Cardiac muscle cell (in vitro differentiated cells and primary cell): ENCODE results near the gene RIMS4. TPM values are rescaled to one million over a fixed set of nuclear protein-coding genes. Genes with fewer than 3 reads are reported as not detected.

Experiments used
- DNase-seq, 2 donors: peaks; one replicate each; pipeline versions ENCODE4 v3.0.0 to v3.0.0-alpha.2; 2010 to 2017; ENCODE audit warnings: low read depth in 1 of 2, low spot score in 1 of 2
- H3K27ac ChIP-seq: fragments of 200-600 bp; sonication (generic); 2 replicates; pipeline ENCODE4 v1.5.1; 2016
- H3K27me3 ChIP-seq: fragments of 200-600 bp; sonication (generic); 2 replicates; pipeline ENCODE4 v1.6.0; 2016; ENCODE audit warnings: control low read depth
- H3K36me3 ChIP-seq: fragments of 200-600 bp; sonication (generic); 2 replicates; pipeline ENCODE4 v1.5.1; 2016; ENCODE audit warnings: control low read depth
- H3K4me1 ChIP-seq: fragments of 200-600 bp; sonication (generic); 2 replicates; pipeline ENCODE4 v1.8.1; 2017; ENCODE audit warnings: low read depth, mild to moderate bottlenecking, mixed run types
- H3K4me3 ChIP-seq: fragments of 200-600 bp; sonication (generic); 2 replicates; pipeline ENCODE4 v1.5.1; 2016; ENCODE audit warnings: mild to moderate bottlenecking
- H3K9me3 ChIP-seq: fragments of 200-600 bp; sonication (generic); 2 replicates; pipeline ENCODE4 v1.5.1; 2017; ENCODE audit warnings: low read depth, mild to moderate bottlenecking, control low read depth
- polyA plus RNA-seq: library from polyadenylated mRNA; unstranded; fragments of >200 nt; fragmentation: Nextera tagmentation; extraction: Ambion mirVana; gene quantifications from 2 replicates; pipeline ENCODE4 v1.2.1, GENCODE V29; 2016
- total RNA-seq: library from RNA; depleted of rRNA; stranded (reverse); fragments of >200 nt; gene quantifications from 2 replicates; pipeline ENCODE4 v1.2.3, GENCODE V29; 2016
- TF ChIP-seq, protein P1 (sequence below): IDR thresholded peaks from 2 replicates; pipeline ENCODE4 v1.5.1; 2012; ENCODE audit warnings: low read depth, mild to moderate bottlenecking, low read length

The RIMS4 gene
- total and polyA plus RNA-seq, 2 experiments from 2014 or later = 3.6 to 4.3 TPM

DNA sequence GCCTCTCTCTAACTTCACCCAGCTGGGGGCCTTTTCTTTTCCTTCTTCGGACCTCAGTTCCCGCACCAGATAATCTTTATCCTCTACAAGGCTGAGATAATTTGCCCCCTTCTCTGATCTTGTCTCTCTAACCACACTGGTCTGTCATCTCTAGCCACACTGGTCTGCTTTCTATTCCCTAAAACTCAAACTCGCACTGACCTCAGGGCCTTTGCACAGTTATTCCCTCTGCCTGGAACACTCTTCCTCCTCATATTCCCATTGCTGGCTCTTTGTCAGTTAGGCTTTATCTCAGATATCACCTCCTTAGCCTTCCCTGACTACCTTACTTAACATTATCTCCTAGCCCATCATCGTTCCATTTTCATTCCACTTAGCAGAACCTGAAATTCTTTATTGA lies 7.6 kb downstream of the RIMS4 start:
- Histone ChIP-seq H3K27ac (no peak overlapping the region), H3K36me3 (no peaks in the 10 kb centered on the region), H3K27me3 (peaks cover 7% of the 10 kb centered on the region), H3K4me1 (peaks cover 19% of the 10 kb centered on the region), H3K4me3 (no peak overlapping the region), H3K9me3 (no peaks in the 10 kb centered on the region)
- TF ChIP-seq, protein P1, sequence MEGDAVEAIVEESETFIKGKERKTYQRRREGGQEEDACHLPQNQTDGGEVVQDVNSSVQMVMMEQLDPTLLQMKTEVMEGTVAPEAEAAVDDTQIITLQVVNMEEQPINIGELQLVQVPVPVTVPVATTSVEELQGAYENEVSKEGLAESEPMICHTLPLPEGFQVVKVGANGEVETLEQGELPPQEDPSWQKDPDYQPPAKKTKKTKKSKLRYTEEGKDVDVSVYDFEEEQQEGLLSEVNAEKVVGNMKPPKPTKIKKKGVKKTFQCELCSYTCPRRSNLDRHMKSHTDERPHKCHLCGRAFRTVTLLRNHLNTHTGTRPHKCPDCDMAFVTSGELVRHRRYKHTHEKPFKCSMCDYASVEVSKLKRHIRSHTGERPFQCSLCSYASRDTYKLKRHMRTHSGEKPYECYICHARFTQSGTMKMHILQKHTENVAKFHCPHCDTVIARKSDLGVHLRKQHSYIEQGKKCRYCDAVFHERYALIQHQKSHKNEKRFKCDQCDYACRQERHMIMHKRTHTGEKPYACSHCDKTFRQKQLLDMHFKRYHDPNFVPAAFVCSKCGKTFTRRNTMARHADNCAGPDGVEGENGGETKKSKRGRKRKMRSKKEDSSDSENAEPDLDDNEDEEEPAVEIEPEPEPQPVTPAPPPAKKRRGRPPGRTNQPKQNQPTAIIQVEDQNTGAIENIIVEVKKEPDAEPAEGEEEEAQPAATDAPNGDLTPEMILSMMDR = no peak
- no peak for DNase-seq

GRCh38 chr20:44800391-44801046 lies 9.8 kb downstream of the RIMS4 start:
- TF ChIP-seq, protein P1 = peak; percentile 38
- Histone ChIP-seq H3K36me3 (no peaks in the 10 kb centered on the region), H3K4me3 (no peak overlapping the region), H3K27me3 (no peaks in the 10 kb centered on the region), H3K27ac (no peak overlapping the region), H3K4me1 (peaks cover 9% of the 10 kb centered on the region), H3K9me3 (no peaks in the 10 kb centered on the region)
- no peak for DNase-seq

GRCh38 chr20:44799691-44800090 lies 10.7 kb downstream of the RIMS4 start:
- no peaks in the 10 kb centered on the region for H3K36me3 ChIP-seq
- H3K27me3 ChIP-seq = no peaks in the 10 kb centered on the region
- peaks cover 7% of the 10 kb centered on the region for H3K4me1 ChIP-seq
- H3K9me3 ChIP-seq = no peaks in the 10 kb centered on the region
- TF ChIP-seq, protein P1 = no peak
- H3K27ac ChIP-seq = no peak overlapping the region
- H3K4me3 ChIP-seq = no peak overlapping the region
- DNase-seq = no peak

DNA sequence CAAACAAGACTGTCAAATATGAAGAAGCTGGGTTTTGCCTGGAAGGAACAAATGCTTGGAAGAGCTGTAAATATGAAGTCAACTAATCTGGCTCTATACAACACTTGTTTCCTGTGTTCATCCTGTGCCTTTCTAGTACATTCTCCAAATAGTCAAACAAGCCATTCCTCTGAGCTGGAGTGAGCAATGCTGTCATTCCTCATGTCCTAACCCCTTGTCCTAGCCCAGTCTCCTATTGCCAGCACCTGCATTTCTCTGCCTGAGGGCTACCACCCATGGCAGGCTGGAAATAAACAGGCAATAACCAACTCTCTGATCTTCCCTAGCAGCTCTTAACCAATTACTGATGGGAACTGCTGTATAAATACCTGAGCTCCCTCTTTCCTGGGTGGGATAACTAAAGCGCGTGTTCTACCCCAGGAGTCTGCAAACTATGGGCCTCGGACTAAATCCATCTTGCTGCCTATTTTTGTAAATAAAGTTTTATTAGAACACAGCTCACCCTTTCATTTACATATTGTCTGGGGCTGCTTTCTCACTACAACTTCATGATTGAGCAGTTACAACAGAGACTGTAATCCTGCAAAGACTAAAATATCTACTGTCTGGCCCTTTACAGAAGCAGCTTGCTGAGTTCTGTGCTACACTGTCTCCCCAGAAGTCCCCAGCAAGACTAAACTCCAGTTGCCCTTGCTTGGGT lies 13.4 kb downstream of the RIMS4 start:
- Histone ChIP-seq H3K27ac (no peak overlapping the region), H3K27me3 (no peaks in the 10 kb centered on the region), H3K36me3 (no peaks in the 10 kb centered on the region), H3K4me1 (no peaks in the 10 kb centered on the region), H3K9me3 (no peaks in the 10 kb centered on the region), H3K4me3 (no peak overlapping the region)
- DNase-seq = no peak
- TF ChIP-seq, protein P1 = no peak

DNA sequence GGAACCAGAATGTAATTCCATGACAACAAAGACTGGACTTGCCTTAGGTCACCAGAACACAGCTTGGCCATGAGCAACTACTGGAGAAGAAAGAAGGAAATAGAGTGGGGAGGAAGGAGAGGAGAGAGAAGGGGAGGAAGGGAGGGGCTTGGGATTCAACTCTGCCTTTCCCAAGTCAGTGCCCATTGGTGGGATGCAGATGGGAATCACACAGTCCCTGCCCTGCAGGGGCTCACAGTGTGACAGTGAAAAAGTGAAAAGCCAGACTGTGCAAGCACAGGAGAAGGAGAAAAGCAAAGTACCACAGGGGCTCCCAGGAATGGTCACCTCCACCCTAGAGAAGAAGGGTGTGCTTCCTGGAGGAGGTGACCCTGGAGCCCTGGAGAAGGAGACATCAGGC lies 14.0 kb downstream of the RIMS4 start:
- no peak for DNase-seq
- H3K36me3 ChIP-seq = no peaks in the 10 kb centered on the region
- no peaks in the 10 kb centered on the region for H3K9me3 ChIP-seq
- H3K27me3 ChIP-seq = no peaks in the 10 kb centered on the region
- TF ChIP-seq, protein P1 = no peak
- H3K4me3 ChIP-seq = no peak overlapping the region
- no peaks in the 10 kb centered on the region for H3K4me1 ChIP-seq
- H3K27ac ChIP-seq = no peak overlapping the region
